OCI-LY1 (cell line): Measurements from ENCODE around the gene IMMP2L.

Source experiments
- H2AFZ ChIP-seq: fragments of 200-600 bp; sonication (generic), shearing (Covaris generic); 2 replicates; pipeline ENCODE4 v1.6.0; 2014; ENCODE audit warnings: antibody characterized with exemption, mild to moderate bottlenecking, low read length
- H3F3A ChIP-seq: fragments of 200-600 bp; sonication (generic), shearing (Covaris generic); 2 replicates; pipeline ENCODE4 v1.6.0; 2014; ENCODE audit warnings: mild to moderate bottlenecking, antibody characterized with exemption, low read length, moderate library complexity; ENCODE audit not compliant: insufficient read depth
- H3K27ac ChIP-seq: fragments of 200-600 bp; sonication (generic); 2 replicates; pipeline ENCODE4 v1.5.1; 2014; ENCODE audit warnings: low read length, mixed run types, mild to moderate bottlenecking, low read depth; ENCODE audit not compliant: poor library complexity, severe bottlenecking
- H3K27me3 ChIP-seq: fragments of 200-600 bp; sonication (generic); 2 replicates; pipeline ENCODE4 v1.6.0; 2014; ENCODE audit warnings: antibody characterized with exemption, mild to moderate bottlenecking, low read length, moderate library complexity; ENCODE audit not compliant: insufficient read depth
- H3K36me3 ChIP-seq: fragments of 200-600 bp; sonication (generic); 2 replicates; pipeline ENCODE4 v1.6.1; 2014; ENCODE audit warnings: mild to moderate bottlenecking, antibody characterized with exemption, low read length, moderate library complexity, mixed read lengths; ENCODE audit not compliant: insufficient read depth
- H3K4me1 ChIP-seq: fragments of 200-600 bp; sonication (generic); 2 replicates; pipeline ENCODE4 v1.5.1; 2014; ENCODE audit warnings: mild to moderate bottlenecking, low read length, moderate library complexity; ENCODE audit not compliant: insufficient read depth, severe bottlenecking
- H3K4me2 ChIP-seq: fragments of 200-600 bp; sonication (generic), shearing (Covaris generic); 2 replicates; pipeline ENCODE4 v1.6.1; 2014; ENCODE audit warnings: low read length
- H3K4me3 ChIP-seq: fragments of 200-600 bp; sonication (generic); 2 replicates; pipeline ENCODE4 v1.5.1; 2014; ENCODE audit warnings: low read length, low read depth, mild to moderate bottlenecking, mixed read lengths; ENCODE audit not compliant: poor library complexity, severe bottlenecking
- H3K79me2 ChIP-seq: fragments of 200-600 bp; shearing (Covaris generic); 2 replicates; pipeline ENCODE4 v1.6.1; 2016; ENCODE audit warnings: mixed run types, low read length, mixed read lengths; ENCODE audit not compliant: insufficient read depth
- H3K9ac ChIP-seq: fragments of 200-600 bp; sonication (generic), shearing (Covaris generic); 2 replicates; pipeline ENCODE4 v1.6.1; 2014; ENCODE audit warnings: mild to moderate bottlenecking, low read length, mixed read lengths
- H3K9me2 ChIP-seq: fragments of 200-600 bp; sonication (generic), shearing (Covaris generic); 2 replicates; pipeline ENCODE4 v1.6.1; 2014; ENCODE audit warnings: low read depth, mild to moderate bottlenecking, low read length, mixed read lengths
- H3K9me3 ChIP-seq: fragments of 200-600 bp; shearing (Covaris generic); 2 replicates; pipeline ENCODE4 v1.6.1; 2014; ENCODE audit warnings: low read length, mixed read lengths
- H4K20me1 ChIP-seq: fragments of 200-600 bp; sonication (generic), shearing (Covaris generic); 2 replicates; pipeline ENCODE4 v1.6.0; 2016; ENCODE audit warnings: mild to moderate bottlenecking, low read length; ENCODE audit not compliant: insufficient read depth
- CTCF ChIP-seq: fragments of 200-600 bp; sonication (generic), shearing (Covaris generic); IDR thresholded peaks from 2 replicates; pipeline ENCODE4 v1.5.1; 2017; ENCODE audit warnings: mild to moderate bottlenecking, antibody characterized with exemption, low read length, moderate library complexity, mixed read lengths
- EZH2 ChIP-seq: fragments of 200-600 bp; sonication (generic), shearing (Covaris generic); IDR thresholded peaks from 2 replicates; pipeline ENCODE4 v1.8.0; 2017; ENCODE audit warnings: borderline replicate concordance, mixed run types, mild to moderate bottlenecking, antibody characterized with exemption, low read length, moderate library complexity, mixed read lengths

The IMMP2L gene

DNA sequence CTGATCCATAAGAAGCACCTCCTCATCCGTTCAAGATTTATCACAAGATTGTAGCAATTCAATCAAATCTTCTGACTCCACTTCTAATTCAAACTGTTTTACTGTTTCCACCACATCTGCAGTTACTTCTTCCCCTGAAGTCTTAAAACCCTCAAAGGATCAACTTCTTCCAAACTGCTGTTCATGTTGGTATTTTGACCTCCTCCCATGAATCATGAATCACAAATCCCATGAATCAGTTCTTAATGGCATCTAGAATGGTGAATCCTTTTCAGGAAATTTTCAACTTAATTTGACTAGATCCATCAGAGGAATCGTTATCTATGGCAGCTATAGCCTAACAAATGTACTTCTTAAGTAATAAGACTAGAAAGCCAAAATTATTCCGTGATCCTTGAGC, 122.3 kb downstream of the IMMP2L start:
- Histone ChIP-seq H3K4me2 (no peak overlapping the region), H3K4me3 (no peak overlapping the region), H3K79me2 (no peaks in the 10 kb centered on the region), H3K27me3 (no peaks in the 10 kb centered on the region), H2AFZ (no peak overlapping the region), H3K9ac (no peak overlapping the region), H4K20me1 (no peaks in the 10 kb centered on the region), H3K9me2 (no peaks in the 10 kb centered on the region), H3K36me3 (no peaks in the 10 kb centered on the region), H3F3A (no peaks in the 10 kb centered on the region), H3K9me3 (no peaks in the 10 kb centered on the region), H3K27ac (no peak overlapping the region), H3K4me1 (no peaks in the 10 kb centered on the region)
- TF ChIP-seq CTCF: no peak
- TF ChIP-seq EZH2: no peak

DNA sequence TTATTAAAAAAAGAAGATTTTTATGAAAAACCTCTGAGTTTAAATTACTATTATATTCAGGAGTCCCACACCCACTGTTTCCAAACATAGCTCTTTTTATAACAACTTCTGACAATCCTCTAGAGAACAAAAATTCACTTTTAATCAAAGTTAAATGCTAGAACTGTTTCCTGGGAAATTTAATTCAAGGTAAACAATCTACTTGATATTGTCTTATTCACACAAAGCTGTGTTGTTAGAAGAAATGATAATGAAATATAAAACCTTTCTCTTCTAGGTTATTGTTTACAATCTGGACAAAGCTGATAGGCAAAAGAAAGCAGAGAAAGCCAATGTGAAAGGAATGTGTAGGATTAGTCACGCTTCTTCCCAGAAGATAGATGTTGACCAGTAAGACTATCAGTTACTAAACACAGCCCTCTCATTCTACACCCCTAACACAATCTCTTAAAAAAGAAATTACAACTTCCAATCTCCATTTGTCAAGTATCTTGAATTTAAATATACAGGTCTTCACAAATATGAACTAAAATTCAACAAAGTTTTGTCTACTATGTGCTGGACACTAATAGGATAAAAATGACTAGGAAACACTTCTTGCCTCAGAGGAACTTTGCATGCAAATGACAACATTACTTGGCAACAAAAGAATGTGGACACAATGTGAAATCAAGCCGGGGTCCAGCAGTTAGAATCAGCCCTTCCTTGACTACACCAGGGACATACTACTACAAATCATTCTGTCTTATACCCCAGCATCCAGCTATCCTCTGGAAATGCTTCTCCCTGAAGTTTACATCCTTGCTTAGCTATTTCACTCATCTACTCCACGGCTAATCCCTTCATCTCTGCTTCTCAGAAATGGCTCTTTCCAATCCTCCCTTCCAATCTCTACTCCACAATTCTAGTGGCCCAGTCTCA, 123.7 kb downstream of the IMMP2L start:
- H2AFZ ChIP-seq: no peak overlapping the region
- no peak overlapping the region for H3K4me2 ChIP-seq
- H3K9me3 ChIP-seq: no peaks in the 10 kb centered on the region

GRCh38 chr7:111437736-111438135, 124.6 kb downstream of the IMMP2L start:
- H3K79me2 ChIP-seq: no peaks in the 10 kb centered on the region
- no peak overlapping the region for H3K4me3 ChIP-seq
- H3K4me2 ChIP-seq: no peak overlapping the region
- no peaks in the 10 kb centered on the region for H3F3A ChIP-seq
- no peaks in the 10 kb centered on the region for H3K9me2 ChIP-seq
- H3K27me3 ChIP-seq: no peaks in the 10 kb centered on the region
- H4K20me1 ChIP-seq: no peaks in the 10 kb centered on the region
- TF ChIP-seq EZH2 (no peak), CTCF (no peak)
- no peaks in the 10 kb centered on the region for H3K9me3 ChIP-seq
- H3K36me3 ChIP-seq: no peaks in the 10 kb centered on the region
- H2AFZ ChIP-seq: no peak overlapping the region
- no peak overlapping the region for H3K27ac ChIP-seq
- H3K9ac ChIP-seq: no peak overlapping the region
- H3K4me1 ChIP-seq: no peaks in the 10 kb centered on the region

More for the DNA sequence above, 123.7 kb downstream of the IMMP2L start:
- Histone ChIP-seq H3K79me2 (no peaks in the 10 kb centered on the region), H3K36me3 (no peaks in the 10 kb centered on the region), H3F3A (no peaks in the 10 kb centered on the region), H3K27me3 (no peaks in the 10 kb centered on the region), H3K4me3 (no peak overlapping the region), H3K9me2 (no peaks in the 10 kb centered on the region), H3K9ac (no peak overlapping the region), H3K4me1 (no peaks in the 10 kb centered on the region), H4K20me1 (no peaks in the 10 kb centered on the region), H3K27ac (no peak overlapping the region)
- TF ChIP-seq EZH2 (no peak), CTCF (no peak)
